Esophagus mucosa (tissue), 1 donor: ENCODE results near the gene DTX2. TPM values are rescaled to one million over a fixed set of nuclear protein-coding genes. Genes with fewer than 3 reads are reported as not detected.
A peak's percentile ranks its signal among the peaks of the same experiment; 100 is the strongest.
"Not testable (repeated sequence)": the region's sequence is repeated elsewhere in the genome, so short reads cannot be mapped to it uniquely, and the experiment has no call there.

ENCODE experiments used
- ATAC-seq: fragments of 200-7000 bp; cut with Tn5 transposase; one replicate; pipeline ENCODE4 v1.9.1; 2020
- total RNA-seq: library from RNA; stranded (reverse); gene quantifications from one replicate; pipeline ENCODE4 v1.2.4, GENCODE V29; 2023
- donor health status: DM: yes; HTN: yes; CAD: no.

DTX2 gene
- total RNA-seq, 1 donor from 2014 or later, result 56.2 TPM

GRCh38 chr7:76492139-76492538, 30.6 kb downstream of the DTX2 start:
- not testable (repeated sequence) for ATAC-seq

- not testable (repeated sequence) for ATAC-seq
These were observed 34.2 kb downstream of the DTX2 start for GRCh38 chr7:76495717-76496116.

- not testable (repeated sequence) for ATAC-seq
These were observed 36.5 kb downstream of the DTX2 start for GRCh38 chr7:76497918-76498582.

GRCh38 chr7:76498583-76499200, 37.2 kb downstream of the DTX2 start:
- not testable (repeated sequence) for ATAC-seq

GRCh38 chr7:76499201-76499923, 37.9 kb downstream of the DTX2 start:
- not testable (repeated sequence) for ATAC-seq

GRCh38 chr7:76499924-76500241, 38.4 kb downstream of the DTX2 start:
- ATAC-seq, result not testable (repeated sequence)

- ATAC-seq, result not testable (repeated sequence)
These were observed 40.7 kb downstream of the DTX2 start for GRCh38 chr7:76502224-76502623.

- ATAC-seq, result not testable (repeated sequence)
These were observed 41.3 kb downstream of the DTX2 start for GRCh38 chr7:76502836-76503235.

- not testable (repeated sequence) for ATAC-seq
These were observed 41.7 kb downstream of the DTX2 start for GRCh38 chr7:76503244-76503643.

GRCh38 chr7:76504351-76505167, 43.0 kb downstream of the DTX2 start:
- ATAC-seq, result peak; percentile 8

- no peak for ATAC-seq
These were observed 43.9 kb downstream of the DTX2 start for GRCh38 chr7:76505168-76506080.

GRCh38 chr7:76506081-76506440, 44.6 kb downstream of the DTX2 start:
- no peak for ATAC-seq

- not testable (repeated sequence) for ATAC-seq
These were observed 45.1 kb downstream of the DTX2 start for GRCh38 chr7:76506643-76507042.

- no peak for ATAC-seq
These were observed 46.4 kb downstream of the DTX2 start for GRCh38 chr7:76507723-76508406.

- peak; percentile 40 for ATAC-seq
These were observed 48.7 kb downstream of the DTX2 start, which contains the start of gene UPK3B for GRCh38 chr7:76509931-76510877. UPK3B (plus strand) TSS chr7:76510552; CDS start chr7:76510653, 101 bp downstream.

GRCh38 chr7:76511200-76511910, 49.8 kb downstream of the DTX2 start:
- ATAC-seq, result peak; percentile 27

- ATAC-seq, result peak; percentile 95
These were observed 50.7 kb downstream of the DTX2 start for GRCh38 chr7:76511911-76512885.
